Loucy (cell line): Measurements from ENCODE around the gene IRF2.

Source experiments
- EZH2phosphoT487 ChIP-seq: fragments of 200-600 bp; IDR thresholded peaks from 2 replicates; pipeline ENCODE4 v1.6.1; 2018; ENCODE audit warnings: antibody characterized with exemption, mild to moderate bottlenecking, moderate library complexity, borderline replicate concordance
- TF ChIP-seq, protein P1 (sequence below): fragments of 200-600 bp; sonication (generic); conservative IDR thresholded peaks from 2 replicates; pipeline ENCODE4 v1.5.1; 2014; ENCODE audit warnings: mild to moderate bottlenecking, antibody characterized with exemption, low read length

DNA sequence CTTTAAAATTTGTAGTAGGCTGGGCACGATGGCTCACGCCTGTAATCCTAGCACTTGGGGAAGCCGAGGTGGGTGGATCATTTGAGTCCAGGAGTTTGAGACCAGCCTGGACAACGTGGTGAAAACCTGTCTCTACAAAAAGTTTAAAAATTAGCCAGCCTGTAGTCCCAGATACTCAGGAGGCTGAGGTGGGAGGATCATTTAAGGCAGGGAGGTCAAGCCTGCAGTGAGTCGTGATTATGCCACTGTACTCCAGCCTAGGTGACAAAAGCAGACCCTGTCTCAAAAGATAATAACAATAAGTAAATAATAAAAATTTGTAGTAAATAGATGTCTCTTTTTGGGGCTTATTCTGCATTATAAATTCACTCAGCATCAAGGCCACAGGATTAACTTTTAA is 118.5 kb downstream of the IRF2 start:
- TF ChIP-seq, protein P1, sequence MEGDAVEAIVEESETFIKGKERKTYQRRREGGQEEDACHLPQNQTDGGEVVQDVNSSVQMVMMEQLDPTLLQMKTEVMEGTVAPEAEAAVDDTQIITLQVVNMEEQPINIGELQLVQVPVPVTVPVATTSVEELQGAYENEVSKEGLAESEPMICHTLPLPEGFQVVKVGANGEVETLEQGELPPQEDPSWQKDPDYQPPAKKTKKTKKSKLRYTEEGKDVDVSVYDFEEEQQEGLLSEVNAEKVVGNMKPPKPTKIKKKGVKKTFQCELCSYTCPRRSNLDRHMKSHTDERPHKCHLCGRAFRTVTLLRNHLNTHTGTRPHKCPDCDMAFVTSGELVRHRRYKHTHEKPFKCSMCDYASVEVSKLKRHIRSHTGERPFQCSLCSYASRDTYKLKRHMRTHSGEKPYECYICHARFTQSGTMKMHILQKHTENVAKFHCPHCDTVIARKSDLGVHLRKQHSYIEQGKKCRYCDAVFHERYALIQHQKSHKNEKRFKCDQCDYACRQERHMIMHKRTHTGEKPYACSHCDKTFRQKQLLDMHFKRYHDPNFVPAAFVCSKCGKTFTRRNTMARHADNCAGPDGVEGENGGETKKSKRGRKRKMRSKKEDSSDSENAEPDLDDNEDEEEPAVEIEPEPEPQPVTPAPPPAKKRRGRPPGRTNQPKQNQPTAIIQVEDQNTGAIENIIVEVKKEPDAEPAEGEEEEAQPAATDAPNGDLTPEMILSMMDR = no peak
- TF ChIP-seq EZH2phosphoT487 = no peak
